HUES6 (cell line): Measurements from ENCODE around the gene SSX2IP.
"Not testable (repeated sequence)": the region's sequence is repeated elsewhere in the genome, so short reads cannot be mapped to it uniquely, and the experiment has no call there.

ENCODE experiments used
- H3K27ac ChIP-seq: 2 replicates; pipeline ENCODE4 v1.7.0; 2013; ENCODE audit warnings: low read depth, mild to moderate bottlenecking, low read length, inconsistent platforms
- H3K27me3 ChIP-seq: 2 replicates; pipeline ENCODE4 v1.6.1; 2013; ENCODE audit warnings: low read length; ENCODE audit not compliant: control insufficient read depth, insufficient read depth
- H3K36me3 ChIP-seq: 2 replicates; pipeline ENCODE4 v1.6.1; 2013; ENCODE audit warnings: low read length; ENCODE audit not compliant: control insufficient read depth, insufficient read depth
- H3K4me1 ChIP-seq: 2 replicates; pipeline ENCODE4 v1.6.1; 2013; ENCODE audit warnings: low read length; ENCODE audit not compliant: control insufficient read depth, insufficient read depth
- H3K4me3 ChIP-seq: 2 replicates; pipeline ENCODE4 v1.5.1; 2013; ENCODE audit warnings: low read depth, low read length
- H3K9ac ChIP-seq: one replicate; pipeline ENCODE4 v1.6.1; 2013; ENCODE audit warnings: mild to moderate bottlenecking, low read length
- H3K9me3 ChIP-seq: 2 replicates; pipeline ENCODE4 v1.6.1; 2013; ENCODE audit warnings: low read depth, low read length; ENCODE audit not compliant: control insufficient read depth, insufficient read depth

Gene SSX2IP, protein sequence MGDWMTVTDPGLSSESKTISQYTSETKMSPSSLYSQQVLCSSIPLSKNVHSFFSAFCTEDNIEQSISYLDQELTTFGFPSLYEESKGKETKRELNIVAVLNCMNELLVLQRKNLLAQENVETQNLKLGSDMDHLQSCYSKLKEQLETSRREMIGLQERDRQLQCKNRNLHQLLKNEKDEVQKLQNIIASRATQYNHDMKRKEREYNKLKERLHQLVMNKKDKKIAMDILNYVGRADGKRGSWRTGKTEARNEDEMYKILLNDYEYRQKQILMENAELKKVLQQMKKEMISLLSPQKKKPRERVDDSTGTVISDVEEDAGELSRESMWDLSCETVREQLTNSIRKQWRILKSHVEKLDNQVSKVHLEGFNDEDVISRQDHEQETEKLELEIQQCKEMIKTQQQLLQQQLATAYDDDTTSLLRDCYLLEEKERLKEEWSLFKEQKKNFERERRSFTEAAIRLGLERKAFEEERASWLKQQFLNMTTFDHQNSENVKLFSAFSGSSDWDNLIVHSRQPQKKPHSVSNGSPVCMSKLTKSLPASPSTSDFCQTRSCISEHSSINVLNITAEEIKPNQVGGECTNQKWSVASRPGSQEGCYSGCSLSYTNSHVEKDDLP

DNA sequence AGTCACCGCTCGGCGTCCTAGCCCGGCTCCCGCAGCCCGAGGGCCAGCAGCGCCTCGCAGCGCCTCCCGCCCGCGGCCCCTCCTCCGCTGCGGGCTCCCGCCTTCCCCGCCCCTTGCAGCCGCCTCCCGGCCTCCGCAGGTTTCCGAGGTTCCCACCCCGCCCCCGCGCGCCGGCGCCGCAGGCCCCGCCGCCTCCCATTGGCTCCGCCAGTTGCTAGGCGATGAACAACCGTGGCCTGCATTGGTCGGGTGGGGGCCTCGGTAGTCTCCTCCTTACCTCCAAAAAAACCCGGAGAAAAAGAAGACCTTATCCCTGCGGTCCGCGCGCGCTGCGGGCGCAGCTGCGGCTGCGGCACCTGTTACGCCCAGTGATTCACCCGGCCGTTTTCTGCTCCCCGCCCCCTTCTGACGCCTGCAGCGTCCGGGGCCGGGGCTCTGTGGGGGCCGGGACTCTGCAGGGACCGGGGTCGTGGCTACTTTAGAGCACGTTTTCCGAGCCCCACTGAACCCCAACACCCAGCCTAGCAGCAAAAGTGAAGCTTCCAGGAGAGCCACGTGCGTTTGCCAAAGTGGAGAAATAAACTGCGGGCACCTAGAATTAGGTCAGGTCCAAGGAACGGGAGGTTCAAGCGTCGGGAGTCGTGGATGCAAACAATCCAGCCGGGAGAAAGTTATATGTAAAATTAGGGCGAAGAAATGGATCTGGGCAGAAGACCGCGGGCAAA is at the start of gene SSX2IP:
Gene SSX2IP, minus strand, starts transcription at position 65 of the 725 bp plus-strand sequence. CDS start 19,242 bp downstream, outside the sequence.
- no peaks in the 10 kb centered on the region for H3K9me3 ChIP-seq
- no peaks in the 10 kb centered on the region for H3K27me3 ChIP-seq
- H3K27ac ChIP-seq, result peak within 1 kb of the TSS; percentile 61; the same call in 1 of the 2 replicates
- no peaks in the 10 kb centered on the region for H3K36me3 ChIP-seq
- H3K9ac ChIP-seq, result peak within 1 kb of the TSS; percentile 83
- peaks cover 21% of the 10 kb centered on the region for H3K4me1 ChIP-seq
- H3K4me3 ChIP-seq, result peak within 1 kb of the TSS; percentile 80

DNA sequence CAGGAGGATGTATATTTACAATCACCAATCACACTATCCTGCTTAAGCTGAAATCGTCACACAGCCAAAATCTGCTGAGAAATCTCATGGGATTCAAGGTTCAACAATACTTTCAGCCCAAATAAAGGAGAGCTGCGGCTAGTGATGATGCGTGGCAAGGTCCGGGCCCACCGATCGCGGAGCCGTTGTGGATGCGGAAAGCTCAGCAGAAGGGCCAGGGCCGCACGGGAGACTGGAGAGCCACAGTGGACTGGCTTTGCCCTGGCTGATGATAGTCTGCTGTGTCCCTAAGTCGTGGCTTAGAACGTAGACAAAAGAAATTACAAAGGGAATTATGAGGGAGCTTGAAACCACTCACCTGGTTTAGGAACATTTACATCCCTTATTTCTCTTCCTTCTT is 48.0 kb upstream of the SSX2IP start:
- Histone ChIP-seq H3K9me3 (peaks cover 3% of the 10 kb centered on the region; the same call in 1 of the 2 replicates), H3K36me3 (no peaks in the 10 kb centered on the region), H3K4me1 (peaks cover 18% of the 10 kb centered on the region), H3K4me3 (no peak overlapping the region), H3K27me3 (no peaks in the 10 kb centered on the region), H3K27ac (no peak overlapping the region), H3K9ac (no peak overlapping the region)

DNA sequence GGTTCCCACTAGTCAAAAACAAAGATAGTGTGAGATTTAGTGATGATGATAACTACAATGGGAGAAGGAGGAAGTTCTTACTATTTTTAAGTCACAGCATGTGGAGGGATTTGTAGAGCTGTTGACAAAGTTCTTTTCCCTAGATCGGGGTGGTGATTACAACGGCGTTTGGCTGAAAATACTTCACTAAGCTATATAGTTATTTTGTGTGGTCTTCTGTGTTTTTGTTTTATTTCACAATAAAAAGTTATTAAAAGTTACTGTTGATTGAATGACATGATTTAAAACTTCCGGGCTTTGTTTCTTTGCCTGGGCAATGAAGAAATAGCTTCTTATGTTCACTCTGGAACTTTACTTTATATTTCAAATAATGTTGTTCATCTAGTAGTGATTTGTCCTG is 47.3 kb upstream of the SSX2IP start:
- Histone ChIP-seq H3K27ac (no peak overlapping the region), H3K4me3 (no peak overlapping the region), H3K9ac (no peak overlapping the region), H3K4me1 (peaks cover 18% of the 10 kb centered on the region), H3K9me3 (peaks cover 3% of the 10 kb centered on the region; the same call in 1 of the 2 replicates), H3K27me3 (no peaks in the 10 kb centered on the region), H3K36me3 (no peaks in the 10 kb centered on the region)

- Histone ChIP-seq H3K27ac (no peak overlapping the region), H3K27me3 (no peaks in the 10 kb centered on the region), H3K36me3 (no peaks in the 10 kb centered on the region), H3K4me1 (peaks cover 18% of the 10 kb centered on the region), H3K4me3 (no peak overlapping the region), H3K9ac (no peak overlapping the region), H3K9me3 (peaks cover 3% of the 10 kb centered on the region; the same call in 1 of the 2 replicates)
Measured at GRCh38 chr1:84736944-84737343, 46.7 kb upstream of the SSX2IP start.

DNA sequence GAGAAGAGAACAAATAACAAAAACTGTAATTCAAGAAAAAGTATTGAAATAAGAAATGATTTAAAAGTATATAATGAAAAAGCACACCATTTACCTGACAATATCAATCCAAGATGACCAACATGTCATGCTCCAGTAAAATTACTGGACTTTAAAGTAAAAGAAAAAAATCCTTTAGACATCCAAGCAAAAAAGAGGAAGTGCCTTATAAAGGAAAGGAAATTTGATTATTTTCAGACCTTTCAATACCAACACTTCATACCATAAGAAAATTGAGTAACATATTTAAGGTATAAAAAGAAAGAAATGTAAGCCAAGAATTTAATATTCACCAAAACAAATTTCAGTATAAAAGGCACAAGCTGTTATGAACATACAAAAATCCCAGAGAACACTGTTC is 46.2 kb upstream of the SSX2IP start:
- Histone ChIP-seq H3K9me3 (peaks cover 6% of the 10 kb centered on the region; the same call in 1 of the 2 replicates), H3K36me3 (no peaks in the 10 kb centered on the region), H3K9ac (no peak overlapping the region), H3K4me1 (peaks cover 18% of the 10 kb centered on the region), H3K27ac (no peak overlapping the region), H3K4me3 (no peak overlapping the region), H3K27me3 (no peaks in the 10 kb centered on the region)

DNA sequence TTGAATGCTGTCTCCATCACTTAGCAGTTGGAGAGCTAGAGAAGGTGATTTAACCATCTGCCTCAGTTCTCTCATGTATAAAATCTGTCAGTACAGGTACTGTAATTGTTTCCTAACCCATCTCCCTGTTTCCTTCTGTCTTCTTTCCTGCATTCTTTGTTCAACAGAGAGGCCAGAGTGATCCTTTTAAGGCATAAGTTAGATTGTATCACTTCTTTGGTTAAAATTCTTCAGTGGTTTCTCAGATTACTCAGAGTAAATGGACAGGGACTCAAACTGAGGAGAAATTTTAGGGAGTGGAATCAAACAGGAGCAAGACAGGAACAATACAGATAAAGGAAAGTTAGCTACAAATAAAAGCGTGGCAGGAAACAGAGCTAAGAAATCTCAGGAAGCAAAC is 45.2 kb upstream of the SSX2IP start:
- H3K9ac ChIP-seq, result no peak overlapping the region
- H3K4me3 ChIP-seq, result no peak overlapping the region
- H3K27ac ChIP-seq, result no peak overlapping the region
- H3K27me3 ChIP-seq, result no peaks in the 10 kb centered on the region
- H3K9me3 ChIP-seq, result peaks cover 6% of the 10 kb centered on the region; the same call in 1 of the 2 replicates
- H3K4me1 ChIP-seq, result peaks cover 15% of the 10 kb centered on the region
- H3K36me3 ChIP-seq, result no peaks in the 10 kb centered on the region

- Histone ChIP-seq H3K4me3 (no peak overlapping the region), H3K9me3 (peaks cover 6% of the 10 kb centered on the region; the same call in 1 of the 2 replicates), H3K36me3 (no peaks in the 10 kb centered on the region), H3K9ac (no peak overlapping the region), H3K27me3 (no peaks in the 10 kb centered on the region), H3K4me1 (no peaks in the 10 kb centered on the region), H3K27ac (no peak overlapping the region)
Measured at GRCh38 chr1:84732520-84732919, 42.3 kb upstream of the SSX2IP start.

DNA sequence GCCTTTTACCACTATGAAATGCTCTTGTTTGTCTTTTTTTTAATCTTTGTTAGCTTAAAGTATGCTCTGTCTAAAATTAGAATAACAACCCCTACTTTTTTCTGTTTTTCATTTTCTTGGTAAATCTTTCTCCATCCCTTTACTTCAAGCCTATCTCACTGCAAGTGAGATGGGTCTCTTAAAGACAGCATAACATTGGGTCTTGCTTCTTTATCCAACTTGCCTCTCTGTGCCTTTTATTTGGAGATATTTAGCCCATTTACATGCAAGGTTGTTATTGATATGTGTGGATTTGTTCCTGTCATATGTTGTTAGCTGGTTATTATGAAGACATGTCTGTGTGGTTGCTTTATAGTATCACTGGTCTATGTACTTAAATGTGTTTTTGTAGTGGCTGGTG is 41.3 kb upstream of the SSX2IP start:
- Histone ChIP-seq H3K27me3 (no peaks in the 10 kb centered on the region), H3K4me3 (no peak overlapping the region), H3K9ac (no peak overlapping the region), H3K36me3 (no peaks in the 10 kb centered on the region), H3K27ac (no peak overlapping the region), H3K9me3 (peaks cover 6% of the 10 kb centered on the region; the same call in 1 of the 2 replicates), H3K4me1 (no peaks in the 10 kb centered on the region)

DNA sequence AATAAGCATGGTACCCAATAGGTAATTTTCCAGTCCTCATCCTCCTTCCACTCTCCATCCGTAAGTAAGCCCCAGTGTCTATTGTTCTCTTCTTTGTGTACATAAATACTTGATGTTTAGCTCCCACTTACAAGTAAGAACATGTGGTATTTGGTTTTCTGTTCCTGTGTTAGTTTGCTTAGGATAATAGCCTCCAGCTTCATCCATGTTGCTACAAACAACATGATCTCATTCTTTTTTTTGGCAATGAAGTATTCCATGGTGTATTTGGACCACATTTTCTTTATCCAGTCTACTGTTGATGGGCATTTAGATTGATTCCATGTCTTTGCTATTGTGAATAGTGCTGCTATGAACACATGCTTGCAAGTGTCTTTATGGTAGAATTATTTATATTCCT is 37.5 kb upstream of the SSX2IP start:
- not testable (repeated sequence) for H3K36me3 ChIP-seq, H3K4me3 ChIP-seq, H3K4me1 ChIP-seq, H3K27me3 ChIP-seq, H3K27ac ChIP-seq, H3K9ac ChIP-seq, H3K9me3 ChIP-seq

DNA sequence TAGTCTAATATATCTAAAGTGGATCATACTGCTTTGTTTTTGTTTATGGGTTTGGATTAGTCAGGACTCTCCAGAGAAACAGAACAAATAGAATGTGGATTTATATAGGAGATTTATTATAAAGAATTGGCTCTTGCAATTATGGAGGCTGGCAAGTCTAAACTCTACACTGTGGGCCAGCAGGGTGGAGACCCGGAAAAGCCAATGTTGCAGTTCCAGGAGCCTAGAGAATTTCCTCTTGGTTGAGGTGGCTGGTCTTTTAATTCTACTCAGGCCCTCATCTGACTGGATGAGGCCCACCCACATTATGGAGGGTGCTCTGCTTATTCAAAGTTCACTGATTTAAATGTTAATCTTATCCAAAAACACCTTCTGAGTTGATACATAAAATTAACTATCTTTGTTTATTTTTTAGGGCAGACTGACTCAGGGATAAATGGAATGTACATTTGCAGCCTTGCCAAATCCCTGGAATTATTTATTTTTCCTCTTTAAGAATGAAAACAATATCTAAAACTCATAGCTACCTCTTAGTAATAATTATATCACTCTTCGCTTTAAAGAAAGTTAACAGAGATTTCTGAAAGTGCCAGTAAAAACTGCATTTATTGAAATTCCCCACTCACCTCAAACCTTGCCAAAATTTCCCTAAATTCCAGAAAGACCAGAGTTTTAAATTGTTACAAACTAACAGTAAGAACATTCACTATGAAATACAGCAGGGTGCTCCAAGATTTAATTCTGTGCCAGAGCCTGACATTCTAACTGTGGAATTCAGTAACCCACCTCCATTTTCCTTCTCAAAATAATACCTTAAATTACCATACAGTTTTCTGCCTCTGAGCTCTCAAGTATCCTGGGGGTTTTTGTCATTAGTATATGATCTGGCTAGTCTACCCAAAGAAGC is 36.6 kb upstream of the SSX2IP start:
- Histone ChIP-seq H3K36me3 (no peaks in the 10 kb centered on the region), H3K4me1 (peaks cover 3% of the 10 kb centered on the region), H3K4me3 (no peak overlapping the region), H3K27ac (no peak overlapping the region), H3K9me3 (0 out of 2 replicates have a peak, but pooled peaks cover 3% of the 10 kb centered on the region), H3K27me3 (no peaks in the 10 kb centered on the region), H3K9ac (no peak overlapping the region)
